ENCODE measurements around the gene DCST1.

DCST1 gene

GRCh38 chr1:155011004-155011416 lies 22.6 kb upstream of the DCST1 start:
- Histone ChIP-seq H3K9ac (ENCODE audit: low read length) (no peak overlapping the region), H3K79me2 (ENCODE audit: control insufficient read depth, insufficient read depth, low read length) (peaks cover 3% of the 10 kb centered on the region), H3K4me2 (ENCODE audit: low read length) (no peak overlapping the region), H3K27ac (ENCODE audit: low read depth, low read length) (no peak overlapping the region), H2BK120ac (ENCODE audit: low read depth, low read length) (no peak overlapping the region), H3K23ac (ENCODE audit: low read length) (no peak overlapping the region), H3K18ac (ENCODE audit: low read length) (no peak overlapping the region), H4K5ac (ENCODE audit: low read length) (no peak overlapping the region), H2BK15ac (replicated peaks; ENCODE audit: low read depth) (no peak overlapping the region), H3K4ac (ENCODE audit: low read depth, low read length) (no peak overlapping the region), H3K4me1 (ENCODE audit: control insufficient read depth, low read depth, low read length) (peaks cover 16% of the 10 kb centered on the region), H3K4me3 (ENCODE audit: low read length) (no peak overlapping the region), H3K56ac (ENCODE audit: low read length) (peak overlapping the region; percentile 38), H3K36me3 (ENCODE audit: control insufficient read depth, insufficient read depth, low read length) (no peaks in the 10 kb centered on the region), H3K27me3 (ENCODE audit: insufficient read depth, low read length, poor library complexity) (no peaks in the 10 kb centered on the region), H4K8ac (ENCODE audit: low read depth, low read length) (no peak overlapping the region), H2BK5ac (ENCODE audit: low read length) (no peak overlapping the region), H3K79me1 (ENCODE audit: low read length) (peaks cover 2% of the 10 kb centered on the region), H2AK5ac (ENCODE audit: low read length) (no peak overlapping the region)
- DNase-seq = no peak
- whole genome bisulfite sequencing (ENCODE audit: extremely low coverage, insufficient coverage, low lambda C conversion rate) = no CpG with 5 or more reads among the region's 5 CpGs

GRCh38 chr1:155011437-155012025 lies 22.1 kb upstream of the DCST1 start:
- no CpG with 5 or more reads among the region's 6 CpGs for WGBS (ENCODE audit: extremely low coverage, insufficient coverage, low lambda C conversion rate)
- Histone ChIP-seq H3K79me1 (ENCODE audit: low read length) (peaks cover 2% of the 10 kb centered on the region), H3K4me3 (ENCODE audit: low read length) (no peak overlapping the region), H3K4ac (ENCODE audit: low read depth, low read length) (no peak overlapping the region), H2BK15ac (replicated peaks; ENCODE audit: low read depth) (no peak overlapping the region), H3K18ac (ENCODE audit: low read length) (no peak overlapping the region), H4K5ac (ENCODE audit: low read length) (no peak overlapping the region), H3K4me2 (ENCODE audit: low read length) (no peak overlapping the region), H2BK120ac (ENCODE audit: low read depth, low read length) (no peak overlapping the region), H3K4me1 (ENCODE audit: control insufficient read depth, low read depth, low read length) (peaks cover 16% of the 10 kb centered on the region), H4K8ac (ENCODE audit: low read depth, low read length) (no peak overlapping the region), H3K79me2 (ENCODE audit: control insufficient read depth, insufficient read depth, low read length) (peaks cover 3% of the 10 kb centered on the region), H3K36me3 (ENCODE audit: control insufficient read depth, insufficient read depth, low read length) (no peaks in the 10 kb centered on the region), H3K9ac (ENCODE audit: low read length) (no peak overlapping the region), H3K27ac (ENCODE audit: low read depth, low read length) (no peak overlapping the region), H2BK5ac (ENCODE audit: low read length) (no peak overlapping the region), H3K23ac (ENCODE audit: low read length) (no peak overlapping the region), H3K56ac (ENCODE audit: low read length) (peak overlapping the region; percentile 54), H3K27me3 (ENCODE audit: insufficient read depth, low read length, poor library complexity) (no peaks in the 10 kb centered on the region), H2AK5ac (ENCODE audit: low read length) (no peak overlapping the region)
- no peak for DNase-seq

GRCh38 chr1:155012026-155012546 lies 21.5 kb upstream of the DCST1 start:
- H3K4me2 ChIP-seq (ENCODE audit: low read length) = no peak overlapping the region
- no peak overlapping the region for H3K4me3 ChIP-seq (ENCODE audit: low read length)
- peaks cover 2% of the 10 kb centered on the region for H3K79me1 ChIP-seq (ENCODE audit: low read length)
- H2BK5ac ChIP-seq (ENCODE audit: low read length) = peak overlapping the region; percentile 12
- no peak overlapping the region for H2BK120ac ChIP-seq (ENCODE audit: low read depth, low read length)
- H3K79me2 ChIP-seq (ENCODE audit: control insufficient read depth, insufficient read depth, low read length) = peaks cover under 1% of the 10 kb centered on the region
- H3K56ac ChIP-seq (ENCODE audit: low read length) = peak overlapping the region; percentile 54
- no peak overlapping the region for H3K23ac ChIP-seq (ENCODE audit: low read length)
- DNase-seq = peak; percentile 94
- H2AK5ac ChIP-seq (ENCODE audit: low read length) = no peak overlapping the region
- H2BK15ac ChIP-seq (replicated peaks; ENCODE audit: low read depth) = no peak overlapping the region
- no CpG with 5 or more reads among the region's 9 CpGs for WGBS (ENCODE audit: extremely low coverage, insufficient coverage, low lambda C conversion rate)
- no peak overlapping the region for H3K27ac ChIP-seq (ENCODE audit: low read depth, low read length)
- H4K8ac ChIP-seq (ENCODE audit: low read depth, low read length) = no peak overlapping the region
- H3K4me1 ChIP-seq (ENCODE audit: control insufficient read depth, low read depth, low read length) = peaks cover 17% of the 10 kb centered on the region
- no peaks in the 10 kb centered on the region for H3K36me3 ChIP-seq (ENCODE audit: control insufficient read depth, insufficient read depth, low read length)
- H4K5ac ChIP-seq (ENCODE audit: low read length) = no peak overlapping the region
- no peak overlapping the region for H3K4ac ChIP-seq (ENCODE audit: low read depth, low read length)
- H3K9ac ChIP-seq (ENCODE audit: low read length) = peak overlapping the region; percentile 25
- no peaks in the 10 kb centered on the region for H3K27me3 ChIP-seq (ENCODE audit: insufficient read depth, low read length, poor library complexity)
- no peak overlapping the region for H3K18ac ChIP-seq (ENCODE audit: low read length)

GRCh38 chr1:155012776-155013602 lies 20.6 kb upstream of the DCST1 start:
- no peak overlapping the region for H3K23ac ChIP-seq (ENCODE audit: low read length)
- H3K79me1 ChIP-seq (ENCODE audit: low read length) = peaks cover 2% of the 10 kb centered on the region
- no peak overlapping the region for H4K5ac ChIP-seq (ENCODE audit: low read length)
- no peak overlapping the region for H2BK15ac ChIP-seq (replicated peaks; ENCODE audit: low read depth)
- no peak overlapping the region for H3K9ac ChIP-seq (ENCODE audit: low read length)
- H2BK5ac ChIP-seq (ENCODE audit: low read length) = no peak overlapping the region
- no peaks in the 10 kb centered on the region for H3K36me3 ChIP-seq (ENCODE audit: control insufficient read depth, insufficient read depth, low read length)
- H3K4me3 ChIP-seq (ENCODE audit: low read length) = no peak overlapping the region
- no peak overlapping the region for H2AK5ac ChIP-seq (ENCODE audit: low read length)
- H3K4ac ChIP-seq (ENCODE audit: low read depth, low read length) = no peak overlapping the region
- no peaks in the 10 kb centered on the region for H3K27me3 ChIP-seq (ENCODE audit: insufficient read depth, low read length, poor library complexity)
- no peak overlapping the region for H3K27ac ChIP-seq (ENCODE audit: low read depth, low read length)
- no peak overlapping the region for H4K8ac ChIP-seq (ENCODE audit: low read depth, low read length)
- H3K4me2 ChIP-seq (ENCODE audit: low read length) = no peak overlapping the region
- peaks cover 20% of the 10 kb centered on the region for H3K4me1 ChIP-seq (ENCODE audit: control insufficient read depth, low read depth, low read length)
- H2BK120ac ChIP-seq (ENCODE audit: low read depth, low read length) = no peak overlapping the region
- no peaks in the 10 kb centered on the region for H3K79me2 ChIP-seq (ENCODE audit: control insufficient read depth, insufficient read depth, low read length)
- H3K18ac ChIP-seq (ENCODE audit: low read length) = no peak overlapping the region
- no peak for DNase-seq
- peak overlapping the region; percentile 62 for H3K56ac ChIP-seq (ENCODE audit: low read length)
- no CpG with 5 or more reads among the region's 3 CpGs for WGBS (ENCODE audit: extremely low coverage, insufficient coverage, low lambda C conversion rate)

GRCh38 chr1:155013632-155014031 lies 20.0 kb upstream of the DCST1 start:
- no peak overlapping the region for H3K23ac ChIP-seq (ENCODE audit: low read length)

More at GRCh38 chr1:155013632-155014031, 20.0 kb upstream of the DCST1 start:
- H3K4ac ChIP-seq (ENCODE audit: low read depth, low read length) = no peak overlapping the region
- H3K9ac ChIP-seq (ENCODE audit: low read length) = no peak overlapping the region
- H2BK5ac ChIP-seq (ENCODE audit: low read length) = no peak overlapping the region
- H3K56ac ChIP-seq (ENCODE audit: low read length) = peak overlapping the region; percentile 62
- peaks cover 2% of the 10 kb centered on the region for H3K79me1 ChIP-seq (ENCODE audit: low read length)
- peaks cover 16% of the 10 kb centered on the region for H3K4me1 ChIP-seq (ENCODE audit: control insufficient read depth, low read depth, low read length)
- no peaks in the 10 kb centered on the region for H3K36me3 ChIP-seq (ENCODE audit: control insufficient read depth, insufficient read depth, low read length)
- no peak overlapping the region for H3K4me3 ChIP-seq (ENCODE audit: low read length)
- DNase-seq = peak; percentile 33
- no peak overlapping the region for H3K18ac ChIP-seq (ENCODE audit: low read length)
- no peak overlapping the region for H3K4me2 ChIP-seq (ENCODE audit: low read length)
- H2BK15ac ChIP-seq (replicated peaks; ENCODE audit: low read depth) = no peak overlapping the region
- no CpG with 5 or more reads among the region's 8 CpGs for WGBS (ENCODE audit: extremely low coverage, insufficient coverage, low lambda C conversion rate)
- no peak overlapping the region for H2BK120ac ChIP-seq (ENCODE audit: low read depth, low read length)
- no peak overlapping the region for H4K5ac ChIP-seq (ENCODE audit: low read length)
- H3K79me2 ChIP-seq (ENCODE audit: control insufficient read depth, insufficient read depth, low read length) = no peaks in the 10 kb centered on the region
- no peak overlapping the region for H4K8ac ChIP-seq (ENCODE audit: low read depth, low read length)
- no peak overlapping the region for H3K27ac ChIP-seq (ENCODE audit: low read depth, low read length)
- no peak overlapping the region for H2AK5ac ChIP-seq (ENCODE audit: low read length)
- no peaks in the 10 kb centered on the region for H3K27me3 ChIP-seq (ENCODE audit: insufficient read depth, low read length, poor library complexity)

Measured in mesendoderm (in vitro differentiated cells).